Brain microvascular endothelial cell (primary cell): Measurements from ENCODE around the gene CCDC134.

ENCODE experiments used
- DNase-seq: peaks from one replicate; pipeline ENCODE4 v3.0.0-alpha.2; 2020
- H3K27ac ChIP-seq: fragments of 250-450 bp; sonication (Bioruptor Pico); 2 replicates; pipeline ENCODE4 v1.5.1; 2020; ENCODE audit warnings: mild to moderate bottlenecking, moderate library complexity
- H3K27me3 ChIP-seq: fragments of 250-450 bp; sonication (Bioruptor Pico); replicated peaks from 2 replicates; pipeline ENCODE4 v1.5.1; 2020; ENCODE audit warnings: mild to moderate bottlenecking
- H3K36me3 ChIP-seq: fragments of 250-450 bp; sonication (Bioruptor Pico); replicated peaks from 2 replicates; pipeline ENCODE4 v1.5.1; 2020; ENCODE audit warnings: mild to moderate bottlenecking
- H3K4me3 ChIP-seq: 2 replicates; pipeline ENCODE4 v1.5.1; 2011; ENCODE audit warnings: low read depth, mild to moderate bottlenecking, control low read depth, low read length, moderate library complexity
- CTCF ChIP-seq: IDR thresholded peaks from 2 replicates; pipeline ENCODE4 v1.5.1; 2011; ENCODE audit warnings: low read depth, mild to moderate bottlenecking, moderate library complexity, low read length, control low read depth, inconsistent platforms; ENCODE audit errors: missing control alignments
- in situ Hi-C: cut with HindIII; loops from 2 replicates; pipeline ENCODE4 v1.10.0; 2017; ENCODE audit warnings: low sequenced_read_pairs, low pct_ligation_motif_present

CCDC134 gene

GRCh38 chr22:41762980-41763779 lies 37.3 kb upstream of the CCDC134 start:
- Histone ChIP-seq H3K27me3 (no peaks in the 10 kb centered on the region), H3K36me3 (no peaks in the 10 kb centered on the region), H3K27ac (no peak overlapping the region), H3K4me3 (no peak overlapping the region)
- in situ Hi-C loops: no loop called here
- DNase-seq: peak; percentile 9
- peak; percentile 73 for TF ChIP-seq CTCF

DNA sequence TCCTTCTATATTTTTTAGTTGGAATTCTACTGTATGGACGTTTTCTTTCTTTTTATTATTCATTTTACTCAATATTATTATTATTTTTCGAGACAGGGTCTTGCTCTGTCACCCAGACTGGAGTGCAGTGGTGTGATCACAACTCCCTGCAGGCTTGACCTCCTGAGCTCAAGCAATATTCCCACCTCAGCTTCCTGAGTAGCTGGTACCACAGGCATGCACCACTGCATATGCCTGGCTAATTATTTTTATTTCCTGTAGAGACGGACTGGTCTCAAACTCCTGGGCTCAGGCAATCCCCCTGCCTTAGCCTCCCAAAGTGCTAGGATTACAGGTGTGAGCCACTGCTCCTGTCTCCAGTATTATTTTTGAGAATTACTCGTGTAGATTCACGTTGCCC lies 34.0 kb upstream of the CCDC134 start:
- no peaks in the 10 kb centered on the region for H3K27me3 ChIP-seq
- no peak for TF ChIP-seq CTCF
- H3K36me3 ChIP-seq: no peaks in the 10 kb centered on the region
- H3K27ac ChIP-seq: no peak overlapping the region
- H3K4me3 ChIP-seq: no peak overlapping the region
- in situ Hi-C loops: no loop called here
- no peak for DNase-seq

DNA sequence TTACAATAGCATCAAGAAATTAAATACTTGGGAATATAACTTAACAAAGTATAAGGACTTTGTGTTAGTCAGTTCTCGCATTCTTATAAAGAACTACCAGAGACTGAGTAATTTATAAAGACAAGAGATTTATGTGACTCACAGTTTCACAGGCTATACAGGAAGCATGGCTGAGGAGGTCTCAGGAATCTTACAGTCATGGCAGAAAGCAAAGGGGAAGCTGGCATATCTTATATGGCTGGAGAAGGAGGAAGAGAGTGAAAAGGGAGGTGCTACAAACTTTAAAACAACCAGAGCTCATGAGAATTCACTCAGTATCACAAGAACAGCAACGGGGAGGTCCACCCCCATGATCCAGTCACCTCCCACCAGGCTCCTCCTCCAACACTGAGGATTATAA lies 32.0 kb upstream of the CCDC134 start:
- DNase-seq: peak; percentile 18
- no peak overlapping the region for H3K27ac ChIP-seq
- H3K36me3 ChIP-seq: no peaks in the 10 kb centered on the region
- no peak overlapping the region for H3K4me3 ChIP-seq
- H3K27me3 ChIP-seq: no peaks in the 10 kb centered on the region
- TF ChIP-seq CTCF: no peak
- in situ Hi-C loops: no loop called here

DNA sequence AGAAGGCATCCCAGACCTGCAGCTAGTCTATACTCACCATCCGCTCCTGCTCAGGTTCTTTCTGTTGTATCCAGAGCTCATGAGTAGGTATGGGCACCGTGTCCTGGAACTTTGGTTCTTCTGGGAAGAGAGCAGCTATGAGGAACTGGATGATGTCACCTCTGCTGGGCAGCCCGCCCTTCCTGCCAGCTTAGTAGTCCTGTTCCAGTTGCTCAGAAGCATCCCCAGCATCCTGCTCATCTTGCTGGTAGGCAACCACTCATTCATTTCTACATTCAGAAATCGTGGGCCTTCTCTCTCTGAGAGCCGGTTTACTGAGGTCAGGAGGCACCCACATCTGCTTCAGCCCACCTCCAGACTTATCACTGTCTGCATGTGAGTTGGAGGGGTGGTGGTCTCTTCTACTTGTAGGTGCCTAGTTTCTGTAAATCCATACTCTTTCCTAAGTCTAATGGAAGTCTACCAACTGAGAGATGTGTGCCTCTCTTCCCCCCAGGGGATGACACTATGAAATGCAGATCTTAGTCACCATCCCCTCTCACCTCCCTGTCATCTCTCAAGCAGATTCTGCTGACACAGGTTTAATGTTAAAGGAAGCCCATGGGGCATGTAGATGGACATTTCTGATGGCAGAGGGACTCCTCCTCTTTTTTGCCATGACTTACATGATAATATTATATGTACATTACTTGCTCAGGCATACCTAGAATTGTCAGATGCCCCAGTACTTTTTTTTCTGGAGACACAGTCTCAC lies 29.6 kb upstream of the CCDC134 start:
- Histone ChIP-seq H3K27me3 (no peaks in the 10 kb centered on the region), H3K4me3 (no peak overlapping the region), H3K27ac (no peak overlapping the region), H3K36me3 (no peaks in the 10 kb centered on the region)
- DNase-seq: no peak
- in situ Hi-C loops: no loop called here
- no peak for TF ChIP-seq CTCF

DNA sequence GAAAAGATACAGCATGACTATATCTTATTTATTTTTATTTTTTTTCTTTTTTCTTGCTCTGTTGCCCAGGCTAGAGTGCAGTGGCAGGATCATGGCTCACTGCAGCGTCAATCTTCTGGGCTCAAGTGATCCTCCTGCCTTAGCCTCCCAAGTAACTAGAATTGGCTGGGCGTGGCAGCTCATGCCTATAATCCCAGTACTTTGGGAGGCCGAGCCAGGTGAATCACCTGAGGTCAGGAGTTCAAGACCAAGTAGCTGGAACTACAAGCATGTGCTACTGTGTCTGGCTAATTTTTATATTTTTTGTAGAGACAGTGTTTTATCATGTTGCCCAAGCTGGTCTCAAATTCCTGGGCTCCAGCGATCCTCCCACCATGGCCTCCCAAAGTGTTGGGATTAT lies 28.3 kb upstream of the CCDC134 start:
- TF ChIP-seq CTCF: no peak
- H3K36me3 ChIP-seq: no peaks in the 10 kb centered on the region
- DNase-seq: no peak
- no peak overlapping the region for H3K27ac ChIP-seq
- no peak overlapping the region for H3K4me3 ChIP-seq
- no peaks in the 10 kb centered on the region for H3K27me3 ChIP-seq
- in situ Hi-C loops: no loop called here
